Activated T-cell treated with anti-CD3 and anti-CD28 coated beads, Interleukin-2, amount 50 U/mL, for 24 hours (primary cell): ENCODE results near the gene EFCAB8.
"Not testable (repeated sequence)": the region's sequence is repeated elsewhere in the genome, so short reads cannot be mapped to it uniquely, and the experiment has no call there.

ENCODE experiments used
- DNase-seq: peaks from one replicate; pipeline ENCODE4 v3.0.0-alpha.2; 2020
- H3K27ac Mint-ChIP-seq: 2 replicates; pipeline ENCODE4 v1.8.0; 2020; ENCODE audit warnings: mild to moderate bottlenecking, mixed read lengths
- H3K27me3 Mint-ChIP-seq: 2 replicates; pipeline ENCODE4 v1.8.0; 2020; ENCODE audit warnings: mixed read lengths
- H3K36me3 Mint-ChIP-seq: 2 replicates; pipeline ENCODE4 v1.8.0; 2020; ENCODE audit warnings: low read depth, mixed read lengths
- H3K4me1 Mint-ChIP-seq: 2 replicates; pipeline ENCODE4 v1.8.0; 2020; ENCODE audit warnings: low read depth, mixed read lengths
- H3K4me3 Mint-ChIP-seq: 2 replicates; pipeline ENCODE4 v1.8.0; 2020; ENCODE audit warnings: mild to moderate bottlenecking, moderate library complexity, mixed read lengths
- H3K9me3 Mint-ChIP-seq: 2 replicates; pipeline ENCODE4 v1.8.0; 2020; ENCODE audit warnings: mixed read lengths

Gene EFCAB8

GRCh38 chr20:32888636-32889035 lies 29.9 kb downstream of the EFCAB8 start:
- Mint-ChIP-seq H3K4me3 (no peak overlapping the region), H3K4me1 (no peaks in the 10 kb centered on the region), H3K27ac (no peak overlapping the region), H3K36me3 (peaks cover 6% of the 10 kb centered on the region), H3K9me3 (no peaks in the 10 kb centered on the region), H3K27me3 (no peaks in the 10 kb centered on the region)
- DNase-seq: no peak

GRCh38 chr20:32889281-32889680 lies 30.6 kb downstream of the EFCAB8 start:
- Mint-ChIP-seq H3K4me1 (no peaks in the 10 kb centered on the region), H3K27me3 (no peaks in the 10 kb centered on the region), H3K4me3 (no peak overlapping the region), H3K9me3 (no peaks in the 10 kb centered on the region), H3K27ac (no peak overlapping the region), H3K36me3 (peaks cover 6% of the 10 kb centered on the region)
- DNase-seq: no peak

GRCh38 chr20:32891491-32891890 lies 32.8 kb downstream of the EFCAB8 start:
- Mint-ChIP-seq H3K9me3 (no peaks in the 10 kb centered on the region), H3K27me3 (no peaks in the 10 kb centered on the region), H3K4me1 (no peaks in the 10 kb centered on the region), H3K27ac (no peak overlapping the region), H3K36me3 (no peaks in the 10 kb centered on the region), H3K4me3 (no peak overlapping the region)
- no peak for DNase-seq

- no peak overlapping the region for H3K4me3 Mint-ChIP-seq
- no peak overlapping the region for H3K27ac Mint-ChIP-seq
- no peaks in the 10 kb centered on the region for H3K4me1 Mint-ChIP-seq
- no peaks in the 10 kb centered on the region for H3K9me3 Mint-ChIP-seq
- no peak for DNase-seq
- H3K36me3 Mint-ChIP-seq: no peaks in the 10 kb centered on the region
- H3K27me3 Mint-ChIP-seq: no peaks in the 10 kb centered on the region
These were observed 33.4 kb downstream of the EFCAB8 start for GRCh38 chr20:32891926-32892660.

GRCh38 chr20:32893263-32894025 lies 34.7 kb downstream of the EFCAB8 start:
- DNase-seq: no peak
- Mint-ChIP-seq H3K27me3 (no peaks in the 10 kb centered on the region), H3K4me1 (no peaks in the 10 kb centered on the region), H3K36me3 (no peaks in the 10 kb centered on the region), H3K9me3 (no peaks in the 10 kb centered on the region), H3K4me3 (no peak overlapping the region), H3K27ac (no peak overlapping the region)

GRCh38 chr20:32894026-32894483 lies 35.3 kb downstream of the EFCAB8 start:
- H3K9me3 Mint-ChIP-seq: no peaks in the 10 kb centered on the region
- H3K36me3 Mint-ChIP-seq: no peaks in the 10 kb centered on the region
- H3K27ac Mint-ChIP-seq: no peak overlapping the region
- H3K4me1 Mint-ChIP-seq: no peaks in the 10 kb centered on the region
- DNase-seq: no peak
- no peak overlapping the region for H3K4me3 Mint-ChIP-seq
- no peaks in the 10 kb centered on the region for H3K27me3 Mint-ChIP-seq

GRCh38 chr20:32894711-32895355 lies 36.1 kb downstream of the EFCAB8 start:
- Mint-ChIP-seq H3K27me3 (no peaks in the 10 kb centered on the region), H3K9me3 (no peaks in the 10 kb centered on the region), H3K4me3 (no peak overlapping the region), H3K27ac (no peak overlapping the region), H3K4me1 (no peaks in the 10 kb centered on the region), H3K36me3 (no peaks in the 10 kb centered on the region)
- DNase-seq: no peak

GRCh38 chr20:32896521-32897280 lies 38.0 kb downstream of the EFCAB8 start:
- Mint-ChIP-seq H3K27me3 (no peaks in the 10 kb centered on the region), H3K36me3 (no peaks in the 10 kb centered on the region), H3K4me3 (no peak overlapping the region), H3K27ac (no peak overlapping the region), H3K4me1 (no peaks in the 10 kb centered on the region), H3K9me3 (no peaks in the 10 kb centered on the region)
- DNase-seq: no peak

GRCh38 chr20:32898729-32899128 lies 40.0 kb downstream of the EFCAB8 start:
- H3K36me3 Mint-ChIP-seq: no peaks in the 10 kb centered on the region

GRCh38 chr20:32902456-32903420 lies 44.0 kb downstream of the EFCAB8 start:
- Mint-ChIP-seq H3K4me1 (peaks cover 22% of the 10 kb centered on the region), H3K9me3 (no peaks in the 10 kb centered on the region), H3K27me3 (no peaks in the 10 kb centered on the region), H3K4me3 (no peak overlapping the region), H3K36me3 (no peaks in the 10 kb centered on the region), H3K27ac (no peak overlapping the region)
- DNase-seq: peak; percentile 79

More at GRCh38 chr20:32898729-32899128, 40.0 kb downstream of the EFCAB8 start:
- no peak for DNase-seq
- Mint-ChIP-seq H3K4me3 (no peak overlapping the region), H3K4me1 (peaks cover 7% of the 10 kb centered on the region), H3K9me3 (no peaks in the 10 kb centered on the region), H3K27ac (no peak overlapping the region), H3K27me3 (no peaks in the 10 kb centered on the region)

- DNase-seq: no peak
- peaks cover 25% of the 10 kb centered on the region for H3K4me1 Mint-ChIP-seq
- H3K27ac Mint-ChIP-seq: no peak overlapping the region
- H3K9me3 Mint-ChIP-seq: no peaks in the 10 kb centered on the region
- no peaks in the 10 kb centered on the region for H3K36me3 Mint-ChIP-seq
- no peaks in the 10 kb centered on the region for H3K27me3 Mint-ChIP-seq
- no peak overlapping the region for H3K4me3 Mint-ChIP-seq
These were observed 45.0 kb downstream of the EFCAB8 start for GRCh38 chr20:32903666-32904175.

- H3K9me3 Mint-ChIP-seq, H3K36me3 Mint-ChIP-seq, H3K4me3 Mint-ChIP-seq, H3K27me3 Mint-ChIP-seq, DNase-seq: not testable (repeated sequence)
- Mint-ChIP-seq H3K4me1 (peaks cover 30% of the 10 kb centered on the region), H3K27ac (peak overlapping the region; percentile 52)
These were observed 46.0 kb downstream of the EFCAB8 start for GRCh38 chr20:32904678-32905077.

- no peak for DNase-seq
- H3K27ac Mint-ChIP-seq: no peak overlapping the region
- H3K36me3 Mint-ChIP-seq: no peaks in the 10 kb centered on the region
- H3K27me3 Mint-ChIP-seq: no peaks in the 10 kb centered on the region
- no peak overlapping the region for H3K4me3 Mint-ChIP-seq
- H3K4me1 Mint-ChIP-seq: peaks cover 30% of the 10 kb centered on the region
- no peaks in the 10 kb centered on the region for H3K9me3 Mint-ChIP-seq
These were observed 47.5 kb downstream of the EFCAB8 start for GRCh38 chr20:32906200-32906599.
